A549 (cell line): ENCODE results near the gene C16orf78.

ENCODE experiments used
- CTCF ChIP-seq: fragments of >200 bp; sonication (Bioruptor Twin); formaldehyde crosslinking; IDR thresholded peaks from 3 replicates; pipeline ENCODE4 v1.5.1; 2016
- HDAC2 ChIP-seq: fragments of 200-600 bp; sonication (generic); IDR thresholded peaks from 2 replicates; pipeline ENCODE4 v1.6.1; 2016
- HES2 ChIP-seq: fragments of >200 bp; sonication (Bioruptor Twin); formaldehyde crosslinking; IDR thresholded peaks from 2 replicates; pipeline ENCODE4 v1.6.1; 2016
- KDM5A ChIP-seq: fragments of 200-600 bp; sonication (generic); IDR thresholded peaks from 2 replicates; pipeline ENCODE4 v1.6.1; 2016; ENCODE audit warnings: antibody characterized with exemption, mild to moderate bottlenecking
- POLR2A ChIP-seq: IDR thresholded peaks from 2 replicates; pipeline ENCODE4 v1.6.1; 2012; ENCODE audit warnings: mild to moderate bottlenecking, low read length
- RFX5 ChIP-seq: fragments of 450-650 bp; IDR thresholded peaks from 2 replicates; pipeline ENCODE4 v1.7.1; 2014; ENCODE audit warnings: antibody characterized with exemption, mild to moderate bottlenecking, moderate library complexity
- SREBF2 ChIP-seq: fragments of 450-650 bp; IDR thresholded peaks from 2 replicates; pipeline ENCODE4 v1.6.1; 2014; ENCODE audit warnings: mild to moderate bottlenecking, moderate library complexity

GRCh38 chr16:49354101-49354500 lies 19.5 kb upstream of the C16orf78 start:
- TF ChIP-seq CTCF (no peak), KDM5A (no peak), POLR2A (no peak), SREBF2 (no peak), HES2 (no peak), HDAC2 (no peak), RFX5 (no peak)
